HG03354 (cell line): Measurements from ENCODE around the gene DDX11.
"Not testable (repeated sequence)": the region's sequence is repeated elsewhere in the genome, so short reads cannot be mapped to it uniquely, and the experiment has no call there.

ENCODE experiments used
- ATAC-seq: cut with Tn5 transposase; IDR thresholded peaks from one replicate; pipeline ENCODE4 v1.9.1; 2021; ENCODE audit warnings: mild to moderate bottlenecking; ENCODE audit not compliant: unreplicated experiment, poor library complexity, severe bottlenecking

The DDX11 gene

DNA sequence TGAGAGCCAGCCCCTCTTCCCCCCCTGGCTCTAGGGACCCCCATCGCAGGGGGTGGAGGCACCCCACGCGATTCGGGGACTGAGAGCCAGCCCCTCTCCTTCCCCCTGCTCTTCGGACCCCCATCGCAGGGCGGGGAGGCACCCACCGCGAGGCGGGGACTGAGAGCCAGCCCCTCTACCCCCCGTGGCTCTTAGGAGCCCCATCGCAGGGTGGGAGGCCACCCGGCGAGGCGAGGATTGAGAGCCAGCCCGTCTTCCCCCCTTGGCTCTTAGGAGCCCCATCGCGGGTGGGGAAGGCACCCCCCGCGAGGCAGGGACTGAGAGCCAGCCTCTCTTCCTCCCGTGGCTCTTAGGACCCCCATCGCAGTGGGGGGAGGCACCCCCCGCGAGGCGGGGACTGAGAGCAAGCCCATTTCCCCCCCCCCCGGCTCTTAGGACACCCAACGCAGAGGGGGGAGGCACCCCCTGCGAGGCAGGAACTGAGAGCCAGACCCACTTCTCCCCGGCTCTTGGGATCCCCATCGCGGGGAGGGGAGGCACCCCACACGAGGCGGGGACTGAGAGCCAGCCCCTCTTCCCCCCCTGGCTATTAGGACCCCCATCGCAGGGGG is 45.6 kb downstream of the DDX11 start:
- ATAC-seq, result peak; percentile 8

DNA sequence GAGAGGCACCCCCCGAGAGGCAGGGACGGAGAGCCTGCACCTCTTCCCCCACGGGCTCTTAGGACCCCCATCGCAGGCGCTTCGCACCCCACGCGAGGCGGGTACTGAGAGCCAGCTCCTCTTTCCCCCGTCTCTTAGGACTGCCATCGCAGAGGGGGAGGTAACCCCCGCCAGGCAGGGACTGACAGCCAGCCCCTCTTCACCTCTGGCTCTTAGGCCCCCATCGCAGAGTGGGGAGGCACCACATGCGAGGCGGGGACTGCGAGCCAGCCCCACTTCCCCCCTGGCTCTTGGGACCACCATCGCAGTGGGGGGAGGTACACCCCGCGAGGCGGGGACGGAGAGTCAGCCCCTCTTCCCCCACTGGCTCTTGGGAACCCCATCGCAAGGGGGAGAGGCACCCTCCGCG is 46.1 kb downstream of the DDX11 start:
- ATAC-seq, result no peak

DNA sequence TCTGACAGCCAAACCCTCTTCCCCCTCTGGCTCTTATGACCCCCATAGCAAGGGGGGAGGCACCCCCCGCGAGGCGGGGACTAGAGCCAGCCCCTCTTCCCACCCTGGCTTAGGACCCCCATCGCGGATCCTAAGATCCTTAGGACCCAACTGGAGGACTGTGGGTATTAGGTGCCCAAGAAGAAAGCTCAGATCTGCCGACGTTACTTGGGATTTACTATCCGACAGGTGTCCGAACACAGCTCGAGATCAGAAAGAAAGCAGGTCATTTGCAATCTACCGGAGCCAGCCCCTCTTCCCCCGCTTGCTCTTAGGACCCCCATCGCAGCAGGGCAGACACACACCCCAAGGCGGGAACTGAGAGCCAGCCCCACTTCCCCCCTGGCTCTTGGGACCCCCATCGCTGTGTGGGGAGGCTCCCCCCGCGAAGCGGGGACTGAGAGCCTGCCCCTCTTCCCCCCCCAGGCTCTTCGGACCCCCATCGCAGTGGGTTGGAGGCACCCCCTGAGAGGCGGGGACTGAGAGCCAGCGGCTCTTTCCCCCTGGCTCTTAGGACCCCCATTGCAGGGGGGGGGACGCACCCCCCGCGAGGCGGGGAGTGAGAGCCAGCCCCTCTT is 46.8 kb downstream of the DDX11 start:
- no peak for ATAC-seq

DNA sequence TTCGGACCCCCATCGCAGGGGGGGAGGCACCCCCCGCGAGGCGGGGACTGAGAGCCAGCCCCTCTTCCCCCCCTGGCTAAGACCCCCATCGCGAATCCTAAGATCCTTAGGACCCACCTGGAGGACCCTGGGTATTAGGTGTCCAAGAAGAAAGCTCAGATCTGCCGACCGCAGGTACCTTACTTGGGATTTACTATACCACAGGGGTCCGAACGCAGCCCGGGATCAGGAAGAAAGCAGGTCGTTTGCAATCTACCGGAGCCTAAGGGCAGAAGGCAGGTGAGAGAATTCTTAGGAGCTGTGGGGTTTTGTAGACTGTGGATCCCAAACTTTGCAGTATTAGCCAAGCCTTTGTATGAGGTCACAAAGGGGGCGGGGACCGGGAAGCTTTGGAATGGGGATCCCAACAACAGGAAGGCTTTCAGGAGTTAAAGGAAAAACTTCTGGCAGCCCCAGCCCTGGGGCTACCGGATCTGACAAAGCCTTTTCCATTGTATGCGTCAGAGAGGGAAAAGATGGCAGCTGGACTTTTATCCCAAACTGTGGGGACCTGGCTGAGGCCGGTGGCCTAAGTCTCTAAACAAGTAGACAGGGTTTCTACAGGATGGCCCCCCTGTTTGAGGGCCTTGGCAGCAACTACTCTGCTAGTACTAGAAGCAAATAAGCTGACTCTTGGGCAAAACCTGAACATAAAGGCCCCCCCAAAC is 47.5 kb downstream of the DDX11 start:
- ATAC-seq, result not testable (repeated sequence)

DNA sequence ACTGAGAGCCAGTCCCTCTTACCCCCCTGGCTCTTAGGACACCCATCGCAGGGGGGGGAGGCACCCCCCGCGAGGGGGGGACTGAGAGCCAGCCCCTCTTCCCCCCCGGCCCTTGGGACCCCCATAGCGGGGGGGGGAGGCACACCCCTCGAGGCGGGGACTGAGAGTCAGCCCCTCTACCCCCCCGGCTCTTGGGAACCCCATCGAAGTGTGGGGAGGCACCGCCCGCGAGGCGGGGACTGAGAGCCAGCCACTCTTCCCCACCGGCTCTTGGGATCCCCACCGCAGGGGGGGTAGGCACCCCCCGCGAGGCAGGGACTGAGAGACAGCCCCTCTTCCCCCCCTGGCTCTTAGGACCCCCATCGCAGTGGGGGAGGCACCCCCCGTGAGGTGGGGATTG is 48.8 kb downstream of the DDX11 start:
- no peak for ATAC-seq

DNA sequence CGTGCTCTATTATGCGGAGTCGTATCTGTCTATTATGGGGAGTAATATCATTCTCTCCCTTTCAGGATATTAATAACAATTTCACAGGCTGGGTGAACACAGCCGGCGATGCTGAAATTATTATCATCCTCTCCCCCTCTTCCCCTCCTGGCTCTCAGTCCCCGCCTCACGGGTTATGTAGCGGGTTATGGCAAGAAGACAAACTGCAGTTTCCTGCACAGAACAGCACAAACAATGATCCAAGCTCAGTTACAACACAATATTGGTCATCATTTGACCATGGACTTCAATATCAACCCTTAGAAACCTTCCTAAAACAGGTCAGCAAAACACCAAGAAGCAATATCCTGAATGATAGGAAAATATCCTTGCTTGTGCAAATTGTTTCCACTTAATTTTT is 50.5 kb downstream of the DDX11 start:
- not testable (repeated sequence) for ATAC-seq

DNA sequence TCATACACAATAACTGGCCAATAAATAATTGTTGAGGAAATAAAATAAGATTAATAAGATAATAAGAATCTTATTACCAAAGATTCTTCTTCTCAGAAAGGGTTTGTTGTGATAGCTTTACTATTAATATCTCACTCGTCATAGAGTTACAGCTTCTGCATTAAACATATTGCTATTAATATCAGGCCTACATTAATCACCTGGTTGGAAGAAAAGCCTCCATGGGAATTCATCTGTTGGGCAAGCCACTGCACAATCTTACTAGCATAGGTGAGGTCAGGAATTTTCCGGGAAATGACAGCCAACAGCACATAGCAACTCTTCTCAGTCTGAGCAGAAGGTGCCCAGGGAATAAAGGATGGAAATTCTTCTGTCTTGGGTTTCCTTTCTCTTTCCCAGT is 51.5 kb downstream of the DDX11 start:
- not testable (repeated sequence) for ATAC-seq

DNA sequence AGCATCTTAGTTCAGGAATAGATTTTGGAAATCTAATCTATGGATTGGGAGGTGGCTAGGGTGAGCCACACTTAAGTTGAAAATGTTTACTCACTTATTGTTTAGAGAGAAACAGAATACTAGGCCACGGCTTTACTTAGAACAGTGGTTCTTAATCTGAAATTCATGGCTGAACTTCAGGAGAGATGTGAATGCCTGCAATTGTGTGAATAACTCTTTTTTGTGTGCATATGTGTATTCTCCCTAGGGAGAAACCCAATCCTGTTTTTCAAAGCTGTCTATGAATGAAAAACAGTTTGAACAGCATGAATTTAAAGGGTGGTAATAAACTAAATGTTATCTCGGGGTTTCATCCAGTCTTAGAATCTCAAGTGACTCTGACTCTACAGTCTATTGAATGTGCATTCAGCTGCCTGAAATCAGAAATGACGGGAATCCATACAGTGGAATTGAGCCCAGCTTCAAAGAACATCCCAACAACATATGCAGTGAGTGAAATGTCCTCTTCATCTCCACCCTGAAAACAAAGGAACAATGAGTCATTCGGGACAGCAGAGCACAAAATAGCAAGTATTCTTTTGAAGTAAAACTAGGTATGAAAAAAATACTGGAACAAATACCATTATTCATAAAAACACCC is 53.7 kb downstream of the DDX11 start:
- ATAC-seq, result not testable (repeated sequence)

DNA sequence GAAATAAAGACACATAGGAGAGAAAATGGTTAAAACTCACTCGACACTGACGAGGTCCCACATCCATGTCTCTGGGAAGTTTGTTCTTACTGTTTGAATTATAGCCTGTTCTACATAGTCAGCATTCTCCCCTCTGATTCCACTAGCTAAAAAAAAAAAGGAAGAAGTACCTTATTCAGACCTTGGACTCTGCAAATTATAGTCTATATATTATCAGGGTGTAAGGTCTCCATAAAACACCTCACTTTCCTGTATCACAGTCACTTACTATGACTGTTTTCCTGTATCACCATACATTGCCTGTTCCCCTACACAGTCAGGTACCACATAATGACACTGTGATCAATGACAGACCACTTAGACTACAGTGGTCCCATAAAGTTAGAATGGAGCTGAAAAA is 62.9 kb downstream of the DDX11 start:
- ATAC-seq, result not testable (repeated sequence)

DNA sequence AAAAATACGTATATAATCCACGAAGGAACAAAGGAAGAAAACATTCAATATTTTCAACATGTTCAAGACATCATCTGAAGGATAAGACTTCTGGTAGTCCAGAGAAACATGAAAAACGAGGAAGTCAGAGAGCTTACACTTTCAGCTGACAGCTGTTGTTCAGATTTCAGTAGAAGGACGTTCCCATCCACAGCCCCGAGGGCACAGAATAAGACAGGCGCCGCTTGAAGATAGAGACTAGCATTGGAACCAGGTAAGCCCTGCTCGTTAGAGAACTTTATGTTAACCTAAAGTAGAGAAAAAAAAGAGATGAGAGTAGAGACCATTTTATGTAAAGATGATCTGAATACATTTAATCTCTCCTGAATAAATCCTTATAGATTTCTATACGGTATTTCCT is 71.1 kb downstream of the DDX11 start:
- not testable (repeated sequence) for ATAC-seq

DNA sequence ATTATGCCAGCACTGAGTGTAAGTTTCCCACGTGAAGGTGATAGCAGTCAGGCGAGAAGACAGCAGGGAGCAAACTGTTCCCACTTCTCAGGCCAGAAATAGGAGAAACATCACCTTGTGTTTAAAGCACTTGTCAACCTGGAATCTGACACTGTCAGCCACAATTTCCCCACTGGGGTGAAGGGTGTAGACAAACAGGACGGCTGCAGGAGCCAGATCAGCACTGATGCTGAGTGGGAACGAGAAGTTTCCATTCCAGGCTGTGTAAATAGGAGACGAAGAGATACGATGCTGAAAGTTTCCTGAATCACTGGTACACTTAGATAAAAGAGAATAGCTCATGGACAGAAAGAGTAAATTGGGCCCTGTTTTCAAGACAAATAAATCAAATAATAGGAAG is 71.6 kb downstream of the DDX11 start:
- not testable (repeated sequence) for ATAC-seq

DNA sequence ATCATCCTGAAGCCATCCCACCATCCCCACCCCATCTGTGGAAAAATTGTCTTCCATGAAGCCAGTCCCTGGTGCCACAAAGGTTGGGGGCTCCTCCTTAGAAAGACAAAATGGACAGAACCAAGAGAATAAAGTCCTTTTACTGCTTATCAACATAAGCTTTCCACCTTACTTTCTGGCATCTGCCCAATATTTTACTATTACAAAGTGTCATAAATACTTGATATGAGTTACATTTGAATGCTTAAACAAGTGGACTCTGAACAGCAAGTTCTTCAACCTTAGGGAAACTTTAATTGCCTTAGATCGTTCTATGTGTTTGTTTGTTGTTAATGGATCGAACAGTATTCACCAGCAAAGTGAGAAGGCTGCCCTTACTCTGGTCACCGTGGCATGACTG is 73.8 kb downstream of the DDX11 start:
- ATAC-seq, result not testable (repeated sequence)

DNA sequence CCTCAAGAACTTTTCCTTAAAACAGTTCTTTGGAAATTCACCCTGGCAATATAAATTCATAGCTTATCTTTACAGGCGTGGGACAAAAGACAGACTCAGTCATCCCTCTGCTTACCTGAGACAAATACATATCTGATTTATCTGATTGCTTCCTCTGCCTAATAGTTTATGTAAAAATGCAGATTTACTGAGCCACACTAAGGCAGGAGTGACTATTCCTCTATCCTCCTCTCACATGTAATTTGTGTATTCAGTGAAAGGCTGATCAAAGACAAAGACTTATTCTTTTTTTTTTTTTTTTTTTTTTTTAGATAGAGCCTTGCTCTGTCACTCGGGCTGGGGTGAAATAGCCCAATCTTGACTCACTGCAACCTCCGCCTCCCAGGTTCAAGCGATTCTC is 77.1 kb downstream of the DDX11 start:
- not testable (repeated sequence) for ATAC-seq
